ENCODE results near the gene MYOZ1.
"Not testable (repeated sequence)": the region's sequence is repeated elsewhere in the genome, so short reads cannot be mapped to it uniquely, and the experiment has no call there.

The MYOZ1 gene

GRCh38 chr10:73647211-73647874 lies 6.1 kb upstream of the MYOZ1 start:
- peak; percentile 2 for DNase-seq

DNA sequence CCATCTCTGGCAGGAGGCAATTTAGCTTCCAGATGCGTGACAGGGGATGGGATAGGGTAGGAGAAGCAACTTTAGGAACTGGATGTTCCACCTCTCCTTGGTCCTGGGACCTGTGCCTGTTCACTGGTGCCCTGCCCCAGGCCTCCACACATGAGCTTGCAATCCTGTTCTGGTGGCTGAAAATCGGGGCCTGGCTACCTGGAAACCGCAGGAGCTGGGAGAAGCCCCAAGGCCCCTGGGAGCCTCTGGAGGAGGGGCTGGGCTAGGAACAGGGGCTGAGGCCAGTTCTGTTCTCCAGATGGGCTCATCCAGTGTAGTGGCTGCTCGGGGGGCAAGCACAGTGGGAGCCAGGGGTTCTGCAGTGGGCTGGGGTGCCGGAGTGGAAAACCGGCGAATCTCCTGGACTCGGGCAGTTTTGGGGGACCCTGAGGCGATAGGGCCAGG lies 5.3 kb upstream of the MYOZ1 start:
- no peak for DNase-seq

DNA sequence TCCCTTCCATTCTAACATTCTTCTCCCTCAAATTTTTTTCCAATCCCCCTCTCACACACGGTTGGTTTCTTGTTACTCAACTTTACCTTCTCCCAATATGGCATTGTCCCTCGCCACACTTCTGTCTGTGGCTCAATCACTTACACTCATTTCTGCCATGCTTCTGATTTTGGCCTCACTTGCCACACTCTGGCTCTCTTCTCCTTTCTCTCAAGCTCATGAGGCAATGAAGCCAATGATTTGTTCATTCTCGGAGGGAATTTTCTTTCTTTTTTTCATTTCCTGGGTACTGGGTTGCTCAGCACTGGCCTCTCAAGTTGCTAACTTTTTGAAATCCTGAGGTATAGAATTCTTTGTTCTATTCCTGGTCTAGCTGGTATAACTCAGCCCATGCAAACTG lies 4.0 kb upstream of the MYOZ1 start:
- DNase-seq = no peak

GRCh38 chr10:73644767-73645166 lies 3.5 kb upstream of the MYOZ1 start:
- DNase-seq = no peak

DNA sequence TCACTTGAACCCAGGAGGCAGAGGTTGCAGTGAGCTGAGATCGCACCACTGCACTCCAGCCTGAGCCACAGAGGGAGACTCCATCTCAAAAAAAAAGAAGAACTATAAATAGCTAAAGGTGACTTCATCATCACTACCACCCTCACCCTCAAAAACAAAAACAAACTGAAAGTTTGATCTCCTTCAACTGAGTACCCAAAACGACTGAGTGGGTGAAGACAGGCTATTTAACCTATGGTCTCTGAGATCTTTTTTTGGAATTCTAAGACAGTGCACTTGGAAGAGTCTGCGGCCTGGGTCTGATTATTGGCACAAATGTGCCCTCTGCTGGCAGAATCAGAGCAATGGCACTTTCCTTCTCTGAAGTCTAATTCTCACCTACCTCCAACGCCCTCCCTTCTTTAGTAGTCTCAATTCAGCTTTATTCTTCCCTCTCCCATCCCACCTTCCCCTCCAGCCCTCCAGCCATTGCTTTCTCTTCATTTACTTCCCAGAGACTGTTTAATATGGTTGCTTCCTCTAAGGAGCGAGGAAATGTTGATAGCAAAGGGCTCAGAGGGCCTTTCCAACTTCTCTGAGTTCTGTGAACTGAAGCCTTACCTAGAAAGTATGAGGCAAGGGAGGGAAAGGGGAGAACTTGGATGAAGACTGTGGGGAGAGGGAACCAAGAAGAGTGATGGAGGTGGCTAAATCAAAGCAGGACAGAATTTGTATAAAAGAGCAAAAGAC lies 2.9 kb upstream of the MYOZ1 start:
- peak; percentile 73 for DNase-seq

- DNase-seq = no peak
Observed at GRCh38 chr10:73643362-73643761, 2.1 kb upstream of the MYOZ1 start.

GRCh38 chr10:73639286-73639685 lies 2.0 kb downstream of the MYOZ1 start:
- DNase-seq = no peak

GRCh38 chr10:73635781-73636180 lies 5.5 kb downstream of the MYOZ1 start:
- DNase-seq = no peak

- no peak for DNase-seq
Observed at GRCh38 chr10:73634421-73634820, 6.9 kb downstream of the MYOZ1 start.

DNA sequence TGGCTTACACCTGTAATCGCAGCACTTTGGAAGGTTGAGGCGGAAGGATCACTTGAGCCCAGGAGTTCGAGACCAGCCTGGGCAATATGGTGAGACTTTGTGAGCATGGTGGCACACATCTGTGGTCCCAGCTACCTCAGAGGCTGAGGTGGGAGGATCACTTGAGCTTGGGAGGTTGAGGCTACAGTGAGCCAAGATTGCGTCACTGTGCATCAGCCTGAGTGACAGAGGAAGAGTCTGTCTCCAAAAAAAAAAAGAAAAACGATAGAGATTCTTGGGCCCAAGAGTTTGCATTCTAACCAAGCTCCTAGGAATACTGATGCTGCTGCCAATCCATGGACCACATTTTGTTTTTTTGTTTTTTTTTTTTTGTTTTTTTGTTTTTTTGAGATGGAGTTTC lies 12.1 kb downstream of the MYOZ1 start:
- no peak for DNase-seq

- no peak for DNase-seq
Observed at GRCh38 chr10:73628405-73628804, 12.9 kb downstream of the MYOZ1 start.

GRCh38 chr10:73627300-73627699 lies 14.0 kb downstream of the MYOZ1 start:
- no peak for DNase-seq

- peak; percentile 96 for DNase-seq
Observed at GRCh38 chr10:73625884-73626752, 15.2 kb downstream of the MYOZ1 start.

GRCh38 chr10:73625004-73625883 lies 16.0 kb downstream of the MYOZ1 start:
- peak; percentile 19 for DNase-seq

DNA sequence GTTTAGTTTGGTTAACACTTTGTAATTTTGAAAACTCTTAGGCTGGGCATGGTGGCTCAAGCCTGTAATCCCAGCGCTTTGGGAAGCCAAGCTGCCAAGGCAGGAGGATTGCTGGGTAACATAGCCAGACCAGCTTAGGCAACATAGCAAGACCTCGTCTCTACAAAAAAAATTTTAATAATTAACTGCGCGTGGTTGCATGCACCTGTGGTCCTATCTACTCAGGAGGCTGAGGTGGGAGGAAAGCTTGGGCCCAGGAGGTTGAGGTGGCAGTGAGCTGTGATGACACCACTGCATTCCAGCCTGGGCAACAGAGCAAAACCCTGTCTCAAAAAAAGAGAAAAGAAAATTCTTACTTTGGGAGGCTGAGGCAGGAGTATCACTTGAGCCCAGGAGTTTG lies 18.2 kb downstream of the MYOZ1 start:
- DNase-seq = no peak

GRCh38 chr10:73620974-73621373 lies 20.3 kb downstream of the MYOZ1 start:
- not testable (repeated sequence) for DNase-seq

DNA sequence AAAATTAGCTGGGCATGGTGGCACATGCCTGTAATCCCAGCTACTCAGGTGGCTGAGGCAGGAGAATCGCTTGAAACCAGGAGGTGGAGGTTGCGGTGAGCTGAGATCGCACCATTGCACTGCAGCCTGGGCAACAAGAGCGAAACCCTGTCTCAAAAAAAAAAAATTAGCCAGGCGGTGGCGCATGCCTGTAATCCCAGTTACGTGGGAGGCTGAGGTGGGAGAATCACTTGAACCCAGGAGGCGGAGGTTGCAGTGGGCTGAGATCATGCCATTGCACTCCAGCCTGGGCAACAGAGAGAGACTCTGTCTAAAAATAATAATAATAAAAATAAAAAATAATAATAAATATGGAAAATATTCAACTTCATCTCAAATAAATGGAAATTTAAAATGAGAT lies 24.1 kb downstream of the MYOZ1 start:
- DNase-seq = not testable (repeated sequence)

DNA sequence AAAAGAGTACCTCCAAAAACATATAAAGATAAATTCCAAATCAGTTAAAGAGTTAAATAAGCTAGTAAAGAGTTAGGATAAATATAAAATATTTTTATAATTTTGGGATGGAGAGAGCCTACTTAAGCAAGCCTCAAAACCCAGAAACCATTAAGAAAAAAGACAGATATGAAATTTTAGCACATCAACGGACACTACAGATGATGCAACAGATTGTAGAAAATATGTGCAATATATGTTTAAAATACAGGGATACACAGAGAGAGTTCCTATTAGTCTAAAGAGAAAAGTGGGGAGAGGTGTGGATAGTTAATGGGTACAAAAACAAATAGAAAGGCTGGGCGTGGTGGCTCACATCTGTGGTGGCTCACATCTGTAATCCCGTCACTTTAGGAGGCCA lies 26.6 kb downstream of the MYOZ1 start:
- no peak for DNase-seq

- no peak for DNase-seq
Observed at GRCh38 chr10:73609116-73609515, 32.2 kb downstream of the MYOZ1 start.

DNA sequence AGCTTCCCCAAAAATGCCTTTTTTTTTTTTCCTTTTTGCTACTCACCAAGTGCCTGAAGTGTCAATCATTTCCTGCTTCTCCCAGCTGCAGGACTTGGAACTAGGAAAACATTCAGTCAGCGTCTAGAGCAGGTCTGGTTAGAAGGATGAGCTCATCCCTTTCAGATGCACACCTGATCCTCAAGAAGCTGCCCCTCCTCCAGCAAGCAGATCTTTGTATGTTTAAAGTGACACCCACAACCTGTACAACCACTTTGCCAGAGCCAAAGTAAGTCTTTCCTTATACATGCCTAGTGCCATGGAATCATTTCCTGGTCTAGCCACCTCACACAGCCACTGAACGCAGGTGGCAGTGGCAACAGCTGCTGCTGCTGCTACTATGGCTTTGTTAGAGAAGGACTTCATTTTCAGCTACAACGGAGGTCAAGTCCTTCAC lies 39.8 kb downstream of the MYOZ1 start:
- DNase-seq = no peak

GRCh38 chr10:73597346-73597745 lies 43.9 kb downstream of the MYOZ1 start:
- no peak for DNase-seq

- DNase-seq = no peak
Observed at GRCh38 chr10:73593812-73594211, 47.5 kb downstream of the MYOZ1 start.

DNA sequence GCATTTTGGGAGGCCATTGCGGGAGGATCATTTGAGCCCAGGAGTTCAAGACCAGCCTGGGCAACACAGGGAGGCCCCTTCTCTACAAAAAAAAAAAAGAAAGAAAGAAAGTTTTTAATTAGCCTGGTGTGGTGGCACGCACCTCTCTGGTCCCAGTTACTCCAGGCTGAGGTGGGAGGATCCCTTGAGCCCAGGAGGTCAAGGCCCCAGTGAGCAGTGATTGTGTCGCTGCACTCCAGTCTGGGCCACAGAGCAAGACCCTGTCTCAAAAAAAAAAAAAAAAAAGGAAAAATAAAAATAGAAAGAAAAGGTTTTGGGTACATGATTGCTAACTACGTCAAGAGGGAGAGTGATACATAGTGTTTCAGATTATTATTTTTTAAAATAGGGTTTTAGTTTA lies 48.2 kb downstream of the MYOZ1 start:
- no peak for DNase-seq

Measured in CD4-positive, alpha-beta T cell treated with Interleukin-10 for 1 hour (primary cell).